ENCODE data around the gene ASIC2. TPM values are rescaled to one million over a fixed set of nuclear protein-coding genes. Genes with fewer than 3 reads are reported as not detected.

The ASIC2 gene
- total RNA-seq, 1 donor from 2014 or later: 0.36 TPM

DNA sequence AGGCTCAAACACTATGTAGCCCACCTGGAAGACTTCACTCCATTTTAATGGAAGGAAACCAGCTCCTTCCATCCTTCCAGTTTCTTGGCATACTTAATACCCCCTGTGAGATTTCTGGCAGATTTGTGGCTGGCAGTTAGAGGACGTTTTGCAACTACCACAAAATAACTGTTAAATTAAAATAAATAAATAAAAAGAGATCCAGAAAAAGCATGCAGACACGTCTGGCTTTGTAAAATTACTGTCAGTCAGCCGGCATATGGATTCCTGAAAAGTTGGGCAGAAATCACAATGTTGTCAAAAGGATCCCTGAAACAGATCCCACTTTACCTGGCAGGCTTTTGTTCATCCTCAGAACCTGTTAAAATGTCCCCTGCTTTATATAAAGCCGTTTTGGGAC lies 113.9 kb downstream of the ASIC2 start:
- Histone ChIP-seq H3K27ac (ENCODE audit: low read depth, low read length) (no peak overlapping the region), H3K79me2 (ENCODE audit: insufficient read depth, low read length) (no peaks in the 10 kb centered on the region), H3K27me3 (ENCODE audit: insufficient read depth, low read length) (peaks cover 2% of the 10 kb centered on the region), H3K36me3 (ENCODE audit: insufficient read depth, low read length) (no peaks in the 10 kb centered on the region), H4K20me1 (ENCODE audit: insufficient read depth, low read length) (no peaks in the 10 kb centered on the region), H2AFZ (ENCODE audit: low read depth, low read length) (no peak overlapping the region), H3K9ac (ENCODE audit: low read length) (no peak overlapping the region), H3K4me1 (ENCODE audit: insufficient read depth, low read length) (no peaks in the 10 kb centered on the region), H3K4me3 (ENCODE audit: insufficient read depth, low read depth, low read length) (no peak overlapping the region), H3K4me2 (ENCODE audit: low read length) (no peak overlapping the region), H3K9me3 (ENCODE audit: insufficient read depth, low read depth, low read length) (no peaks in the 10 kb centered on the region)
- Mint-ChIP-seq H3K9me3 (ENCODE audit: unreplicated experiment) (peaks cover 2% of the 10 kb centered on the region), H3K4me3 (ENCODE audit: unreplicated experiment) (no peak overlapping the region), H3K4me1 (ENCODE audit: low read depth, unreplicated experiment) (no peaks in the 10 kb centered on the region), H3K36me3 (ENCODE audit: low read depth, unreplicated experiment) (no peaks in the 10 kb centered on the region), H3K27ac (ENCODE audit: unreplicated experiment) (no peak overlapping the region), H3K27me3 (ENCODE audit: low read depth, unreplicated experiment) (peaks cover 43% of the 10 kb centered on the region)
- TF ChIP-seq EZH2 (IDR thresholded peaks at IDR 0.05; ENCODE audit: insufficient read depth, low read length): no peak
- TF ChIP-seq, protein P1, sequence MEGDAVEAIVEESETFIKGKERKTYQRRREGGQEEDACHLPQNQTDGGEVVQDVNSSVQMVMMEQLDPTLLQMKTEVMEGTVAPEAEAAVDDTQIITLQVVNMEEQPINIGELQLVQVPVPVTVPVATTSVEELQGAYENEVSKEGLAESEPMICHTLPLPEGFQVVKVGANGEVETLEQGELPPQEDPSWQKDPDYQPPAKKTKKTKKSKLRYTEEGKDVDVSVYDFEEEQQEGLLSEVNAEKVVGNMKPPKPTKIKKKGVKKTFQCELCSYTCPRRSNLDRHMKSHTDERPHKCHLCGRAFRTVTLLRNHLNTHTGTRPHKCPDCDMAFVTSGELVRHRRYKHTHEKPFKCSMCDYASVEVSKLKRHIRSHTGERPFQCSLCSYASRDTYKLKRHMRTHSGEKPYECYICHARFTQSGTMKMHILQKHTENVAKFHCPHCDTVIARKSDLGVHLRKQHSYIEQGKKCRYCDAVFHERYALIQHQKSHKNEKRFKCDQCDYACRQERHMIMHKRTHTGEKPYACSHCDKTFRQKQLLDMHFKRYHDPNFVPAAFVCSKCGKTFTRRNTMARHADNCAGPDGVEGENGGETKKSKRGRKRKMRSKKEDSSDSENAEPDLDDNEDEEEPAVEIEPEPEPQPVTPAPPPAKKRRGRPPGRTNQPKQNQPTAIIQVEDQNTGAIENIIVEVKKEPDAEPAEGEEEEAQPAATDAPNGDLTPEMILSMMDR (IDR thresholded peaks at IDR 0.05; ENCODE audit: insufficient read depth, low read depth, low read length): no peak
- no peak for FAIRE-seq
- DNase-seq (ENCODE audit: low read depth): no peak

DNA sequence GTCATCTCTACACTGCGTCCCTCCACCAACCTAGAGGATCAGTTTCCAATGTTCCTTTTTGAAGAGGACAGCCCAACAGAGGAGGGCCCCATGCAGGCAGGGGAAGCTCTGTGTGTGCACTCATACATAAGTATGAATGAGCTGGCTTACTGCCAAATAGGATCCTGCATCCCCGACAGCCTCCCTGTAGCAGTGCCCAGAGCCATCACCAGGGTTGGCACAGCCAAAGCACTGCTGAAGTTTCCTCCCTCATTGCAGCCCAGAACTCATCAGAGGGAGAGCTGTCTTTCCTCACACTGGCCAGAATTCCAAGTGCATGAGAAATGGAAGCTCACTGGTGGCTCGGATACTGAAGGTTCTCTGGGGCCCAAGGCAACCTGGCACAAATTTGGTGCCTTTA lies 114.4 kb downstream of the ASIC2 start:
- H3K9me3 Mint-ChIP-seq (ENCODE audit: unreplicated experiment): peaks cover 2% of the 10 kb centered on the region
- no peaks in the 10 kb centered on the region for H3K9me3 ChIP-seq (ENCODE audit: insufficient read depth, low read depth, low read length)
- H3K4me3 ChIP-seq (ENCODE audit: insufficient read depth, low read depth, low read length): no peak overlapping the region
- H3K27ac ChIP-seq (ENCODE audit: low read depth, low read length): no peak overlapping the region
- H3K36me3 Mint-ChIP-seq (ENCODE audit: low read depth, unreplicated experiment): no peaks in the 10 kb centered on the region
- H3K36me3 ChIP-seq (ENCODE audit: insufficient read depth, low read length): no peaks in the 10 kb centered on the region
- H4K20me1 ChIP-seq (ENCODE audit: insufficient read depth, low read length): no peaks in the 10 kb centered on the region
- no peak overlapping the region for H2AFZ ChIP-seq (ENCODE audit: low read depth, low read length)
- H3K79me2 ChIP-seq (ENCODE audit: insufficient read depth, low read length): no peaks in the 10 kb centered on the region
- DNase-seq (ENCODE audit: low read depth) (no peak), FAIRE-seq (no peak)
- no peak overlapping the region for H3K4me3 Mint-ChIP-seq (ENCODE audit: unreplicated experiment)
- H3K27me3 ChIP-seq (ENCODE audit: insufficient read depth, low read length): peaks cover 2% of the 10 kb centered on the region
- no peak for TF ChIP-seq EZH2 (IDR thresholded peaks at IDR 0.05; ENCODE audit: insufficient read depth, low read length)
- TF ChIP-seq, protein P1 (IDR thresholded peaks at IDR 0.05; ENCODE audit: insufficient read depth, low read depth, low read length): no peak
- peaks cover 40% of the 10 kb centered on the region for H3K27me3 Mint-ChIP-seq (ENCODE audit: low read depth, unreplicated experiment)
- H3K27ac Mint-ChIP-seq (ENCODE audit: unreplicated experiment): no peak overlapping the region
- H3K4me1 Mint-ChIP-seq (ENCODE audit: low read depth, unreplicated experiment): no peaks in the 10 kb centered on the region
- H3K4me1 ChIP-seq (ENCODE audit: insufficient read depth, low read length): no peaks in the 10 kb centered on the region
- H3K9ac ChIP-seq (ENCODE audit: low read length): no peak overlapping the region
- H3K4me2 ChIP-seq (ENCODE audit: low read length): no peak overlapping the region

DNA sequence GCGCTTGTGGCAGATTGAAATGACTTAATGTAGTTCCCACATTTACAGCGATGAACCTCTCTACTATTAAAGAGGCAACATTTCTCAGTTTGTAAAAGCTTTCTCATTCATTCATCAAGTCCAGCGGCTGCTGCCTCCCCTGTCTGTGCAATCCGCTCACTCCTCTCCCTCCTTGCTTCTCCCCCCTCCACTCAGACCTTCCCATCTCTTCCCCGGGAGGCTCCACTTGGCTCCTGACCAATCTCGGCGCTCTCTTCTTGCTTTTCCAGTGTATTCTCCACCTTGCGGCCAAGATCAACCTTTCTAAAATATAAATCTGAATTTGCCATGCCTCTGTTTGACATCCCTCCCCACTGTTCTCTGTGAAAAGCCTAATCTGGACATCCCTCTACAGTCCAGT lies 117.5 kb downstream of the ASIC2 start:
- no peaks in the 10 kb centered on the region for H3K9me3 ChIP-seq (ENCODE audit: insufficient read depth, low read depth, low read length)
- peaks cover 2% of the 10 kb centered on the region for H3K27me3 ChIP-seq (ENCODE audit: insufficient read depth, low read length)
- no peak overlapping the region for H3K9ac ChIP-seq (ENCODE audit: low read length)
- FAIRE-seq: no peak
- TF ChIP-seq EZH2 (IDR thresholded peaks at IDR 0.05; ENCODE audit: insufficient read depth, low read length): no peak
- TF ChIP-seq, protein P1 (IDR thresholded peaks at IDR 0.05; ENCODE audit: insufficient read depth, low read depth, low read length): no peak
- H2AFZ ChIP-seq (ENCODE audit: low read depth, low read length): no peak overlapping the region
- H3K4me2 ChIP-seq (ENCODE audit: low read length): no peak overlapping the region
- H3K36me3 ChIP-seq (ENCODE audit: insufficient read depth, low read length): no peaks in the 10 kb centered on the region
- Mint-ChIP-seq H3K27me3 (ENCODE audit: low read depth, unreplicated experiment) (peaks cover 44% of the 10 kb centered on the region), H3K9me3 (ENCODE audit: unreplicated experiment) (peaks cover 7% of the 10 kb centered on the region), H3K4me1 (ENCODE audit: low read depth, unreplicated experiment) (no peaks in the 10 kb centered on the region), H3K4me3 (ENCODE audit: unreplicated experiment) (no peak overlapping the region), H3K36me3 (ENCODE audit: low read depth, unreplicated experiment) (no peaks in the 10 kb centered on the region), H3K27ac (ENCODE audit: unreplicated experiment) (no peak overlapping the region)
- peaks cover under 1% of the 10 kb centered on the region for H3K4me1 ChIP-seq (ENCODE audit: insufficient read depth, low read length)
- no peaks in the 10 kb centered on the region for H3K79me2 ChIP-seq (ENCODE audit: insufficient read depth, low read length)
- H3K27ac ChIP-seq (ENCODE audit: low read depth, low read length): no peak overlapping the region
- H3K4me3 ChIP-seq (ENCODE audit: insufficient read depth, low read depth, low read length): no peak overlapping the region
- peak; percentile 32 for DNase-seq (ENCODE audit: low read depth)
- H4K20me1 ChIP-seq (ENCODE audit: insufficient read depth, low read length): no peaks in the 10 kb centered on the region

Measured in astrocyte (in vitro differentiated cells and primary cell).